Measurements from ENCODE around the gene UBA5.
A peak's percentile ranks its signal among the peaks of the same experiment; 100 is the strongest.

The UBA5 gene

DNA sequence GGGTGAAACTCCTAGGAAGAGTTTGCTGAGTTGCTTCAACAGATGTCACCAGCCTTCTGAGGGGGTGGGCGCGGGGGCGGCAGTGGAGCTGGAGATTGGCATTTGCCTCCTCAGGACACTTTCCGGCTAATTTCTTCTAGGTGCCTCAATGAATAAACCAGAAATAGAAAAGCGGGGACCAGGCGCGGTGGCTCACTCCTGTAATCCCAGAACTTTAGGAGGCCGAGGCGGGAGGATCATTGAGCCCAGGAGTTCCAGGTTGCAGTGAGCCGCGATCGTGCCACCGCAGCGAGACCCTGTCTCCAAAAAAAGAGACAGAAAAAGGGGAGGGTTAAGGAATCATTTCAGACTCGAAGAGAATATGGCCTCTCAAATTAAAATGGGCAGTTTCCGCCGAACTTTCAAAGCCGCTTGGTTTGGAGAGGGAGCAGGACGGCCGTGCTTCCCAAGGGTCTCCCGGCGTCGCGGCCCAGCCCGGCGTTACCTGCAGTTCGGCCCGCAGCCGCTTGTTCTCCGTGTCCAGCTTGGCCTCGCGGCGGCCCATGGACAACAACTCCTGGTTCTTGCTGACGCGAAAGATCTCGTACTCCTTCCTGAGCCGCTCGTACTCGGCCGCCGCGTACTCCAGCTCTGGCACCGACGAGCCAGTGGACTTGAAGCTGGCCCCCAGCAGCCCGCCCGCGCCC, 61.5 kb downstream of the UBA5 start:
- no peak for DNase-seq

DNA sequence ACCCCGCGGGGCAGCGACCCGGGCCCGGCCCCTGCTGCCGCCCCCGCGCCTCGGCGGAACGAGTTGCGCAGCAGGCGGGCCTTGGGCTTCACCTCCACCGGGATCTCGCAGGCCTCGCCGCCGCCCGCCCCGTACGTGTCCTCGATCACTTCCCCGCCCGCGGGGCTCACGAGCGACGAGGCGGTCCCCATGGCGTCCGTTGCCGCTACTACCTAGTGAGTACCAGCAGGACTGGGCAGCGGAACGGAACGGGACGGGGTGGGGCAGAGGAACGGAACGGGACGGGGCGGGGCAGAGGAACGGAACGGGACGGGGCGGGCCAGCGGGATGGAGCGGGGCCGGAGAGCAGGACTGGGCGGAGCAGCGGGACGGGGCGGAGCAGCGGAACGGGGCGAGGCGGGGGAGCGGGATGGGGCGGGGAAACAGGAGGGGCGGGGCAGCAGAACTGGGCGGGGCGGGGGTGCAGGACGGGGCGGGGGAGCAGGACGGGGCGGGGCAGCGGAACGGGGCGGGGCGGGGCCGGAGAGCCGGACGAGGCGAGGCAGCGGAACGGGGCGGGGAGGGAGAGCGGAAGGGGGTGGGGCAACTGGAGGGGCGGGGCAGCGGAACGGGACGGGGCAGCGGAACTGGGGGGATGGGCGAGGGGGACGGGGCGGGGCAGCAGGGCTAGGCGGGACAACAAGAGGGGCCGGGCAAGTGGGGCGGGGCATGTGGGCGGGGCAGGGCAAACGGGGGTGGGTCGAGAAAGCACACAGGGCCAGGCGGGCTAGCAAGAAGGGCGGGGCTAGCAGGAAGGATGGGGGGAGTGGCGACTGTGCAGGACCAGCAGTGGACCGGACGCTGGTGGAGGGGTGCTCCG, 62.3 kb downstream of the UBA5 start, which contains the start of gene NPHP3:
TSS of gene NPHP3 (minus strand) at position 245 of the 859 bp plus-strand sequence. CDS start at position 191, 54 bp downstream.
- peak; percentile 97 for DNase-seq

DNA sequence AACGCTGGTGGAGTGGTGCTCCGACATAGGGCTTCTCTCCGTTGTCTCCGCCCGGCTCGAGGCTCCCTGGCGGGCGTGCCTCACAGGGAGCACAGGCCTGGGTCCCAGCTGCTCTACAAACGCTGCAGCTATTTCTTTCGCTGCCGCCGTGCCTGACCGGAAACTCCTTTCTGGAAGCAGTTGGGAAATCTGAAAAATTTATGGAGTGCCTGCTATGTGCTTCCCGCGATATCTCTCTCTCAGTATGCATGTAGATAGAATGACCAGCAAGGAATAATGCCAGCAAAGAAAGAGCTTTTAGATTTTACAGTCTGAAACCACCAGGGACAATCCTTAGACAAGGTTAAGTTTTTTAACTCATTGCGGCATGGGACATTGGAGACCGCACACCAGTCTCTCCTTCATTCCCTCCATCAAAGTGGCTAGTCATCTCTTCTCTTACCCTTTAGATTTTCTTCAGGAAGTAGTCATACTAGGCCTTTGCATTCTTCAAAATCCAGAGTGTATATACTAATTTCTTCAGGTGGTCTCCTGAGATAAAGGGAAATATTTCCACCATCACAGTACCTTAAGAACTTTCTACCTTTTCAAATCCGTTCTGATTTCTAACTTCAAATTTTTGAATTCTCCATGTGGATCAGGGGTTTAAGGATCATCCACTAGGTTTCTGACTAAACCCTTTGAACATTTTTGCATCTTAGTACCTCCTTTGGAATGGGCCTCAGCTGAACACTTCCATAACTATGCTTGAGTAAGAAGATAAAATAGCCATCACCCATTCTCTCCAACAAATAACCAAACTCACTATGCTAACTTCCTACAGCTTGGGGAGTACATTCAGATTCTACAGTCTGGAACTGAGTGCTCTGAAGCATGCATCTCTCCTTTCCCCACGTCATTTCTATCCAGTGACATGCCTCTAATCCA, 63.2 kb downstream of the UBA5 start:
- no peak for DNase-seq

DNA sequence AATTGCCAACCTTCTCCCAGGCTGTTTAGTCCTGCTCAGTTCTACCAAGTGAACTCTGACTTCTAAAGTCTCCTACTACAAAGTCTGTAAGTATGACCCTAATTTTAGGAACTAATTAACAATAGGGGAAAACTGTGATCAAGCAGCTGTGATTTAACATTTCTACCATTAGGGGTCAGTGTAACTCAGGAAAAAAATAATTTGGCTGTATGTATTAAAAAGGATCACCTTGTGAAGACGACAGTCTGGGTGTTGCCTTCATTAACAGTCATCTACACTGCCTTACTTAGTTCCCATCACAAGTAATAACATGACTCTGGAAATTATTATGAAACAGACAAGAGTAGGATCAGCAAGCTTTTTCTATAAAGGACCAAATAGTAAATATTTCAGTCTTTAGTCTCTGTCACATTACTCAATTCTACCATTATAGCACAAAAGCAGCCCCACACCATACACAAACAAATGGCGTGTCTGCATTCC, 66.3 kb downstream of the UBA5 start:
- peak; percentile 71 for DNase-seq

Data from CD4-positive, alpha-beta T cell treated with Interleukin-12 subunit alpha and Interleukin-12 subunit beta, for 1 hour (primary cell).